IMR-90 (cell line): Measurements from ENCODE around the gene PAPLN. TPM values are rescaled to one million over a fixed set of nuclear protein-coding genes. Genes with fewer than 3 reads are reported as not detected.

Experiments used
- ATAC-seq: fragments of 200-7000 bp; cut with Tn5 transposase; 2 replicates; pipeline ENCODE4 v1.9.1; 2020; ENCODE audit warnings: low read depth, mild to moderate bottlenecking, moderate library complexity
- BruUV-seq: library from RNA; stranded (reverse); fragments of 400-500 nt; replicated peaks from 2 replicates; lab custom pipeline; 2021; lab: Mats Ljungman, UMichigan
- CTCF ChIA-PET: fragments of 300-600 bp; formaldehyde crosslinking; extraction: SDS; loops from one replicate; lab custom pipeline; 2021; ENCODE audit warnings: antibody characterized with exemption; lab: Yijun Ruan, JAX
- POLR2A ChIA-PET: fragments of 300-600 bp; sonication (Branson Sonifier 250); formaldehyde crosslinking; loops from one replicate; lab custom pipeline; 2022; ENCODE audit warnings: antibody characterized with exemption; ENCODE audit not compliant: unreplicated experiment; lab: Charles Lee
- DNase-seq: peaks from one replicate; pipeline ENCODE4 v3.0.0; 2013
- H2AFZ ChIP-seq: replicated peaks from 2 replicates; pipeline ENCODE3; 2013; ENCODE audit warnings: low read length, mild to moderate bottlenecking; ENCODE audit not compliant: poor library complexity
- H2AK5ac ChIP-seq: 2 replicates; pipeline ENCODE4 v1.6.1; 2013; ENCODE audit warnings: low read depth, low read length, inconsistent platforms
- H2AK9ac ChIP-seq: replicated peaks from 2 replicates; pipeline ENCODE3; 2013; ENCODE audit warnings: mild to moderate bottlenecking, low read depth, low read length, moderate library complexity; ENCODE audit not compliant: poor library complexity
- H2BK120ac ChIP-seq: 2 replicates; pipeline ENCODE4 v1.6.1; 2013; ENCODE audit warnings: low read depth, low read length, inconsistent platforms
- H2BK15ac ChIP-seq: 3 replicates; pipeline ENCODE4 v1.6.1; 2013; ENCODE audit warnings: low read depth, low read length, inconsistent platforms
- H2BK20ac ChIP-seq: 2 replicates; pipeline ENCODE4 v1.6.1; 2013; ENCODE audit warnings: low read depth, mild to moderate bottlenecking, inconsistent platforms, low read length, moderate library complexity
- H2BK5ac ChIP-seq: 2 replicates; pipeline ENCODE4 v1.6.1; 2013; ENCODE audit warnings: mild to moderate bottlenecking, low read depth, low read length, inconsistent platforms; ENCODE audit not compliant: poor library complexity, severe bottlenecking
- H3K14ac ChIP-seq: replicated peaks from 2 replicates; pipeline ENCODE4 v1.6.1; 2013; ENCODE audit warnings: low read depth, low read length, inconsistent platforms
- H3K18ac ChIP-seq: 2 replicates; pipeline ENCODE4 v1.6.1; 2013; ENCODE audit warnings: low read depth, low read length, control low read depth
- H3K23ac ChIP-seq: 2 replicates; pipeline ENCODE4 v1.6.1; 2013; ENCODE audit warnings: low read depth, low read length, inconsistent platforms
- H3K27ac ChIP-seq: 2 replicates; pipeline ENCODE4 v1.5.1; 2013; ENCODE audit warnings: mild to moderate bottlenecking, control low read depth, low read length; ENCODE audit not compliant: insufficient read depth
- H3K27me3 ChIP-seq: 2 replicates; pipeline ENCODE4 v1.6.1; 2013; ENCODE audit warnings: low read length; ENCODE audit not compliant: control insufficient read depth, insufficient read depth
- H3K36me3 ChIP-seq: 2 replicates; pipeline ENCODE4 v1.6.1; 2013; ENCODE audit warnings: low read length, mixed read lengths; ENCODE audit not compliant: control insufficient read depth, insufficient read depth
- H3K4ac ChIP-seq: 2 replicates; pipeline ENCODE4 v1.6.1; 2013; ENCODE audit warnings: low read depth, low read length, inconsistent platforms
- H3K4me1 ChIP-seq: 2 replicates; pipeline ENCODE4 v1.6.1; 2013; ENCODE audit warnings: low read length, mixed read lengths; ENCODE audit not compliant: control insufficient read depth, insufficient read depth
- H3K4me2 ChIP-seq: 2 replicates; pipeline ENCODE4 v1.6.1; 2013; ENCODE audit warnings: low read depth, mild to moderate bottlenecking, control low read depth, low read length, moderate library complexity
- H3K4me3 ChIP-seq: 2 replicates; pipeline ENCODE4 v1.5.1; 2013; ENCODE audit warnings: low read depth, mild to moderate bottlenecking, control low read depth, low read length, moderate library complexity; ENCODE audit not compliant: insufficient read depth
- H3K56ac ChIP-seq: 2 replicates; pipeline ENCODE4 v1.6.1; 2013; ENCODE audit warnings: low read length, inconsistent platforms; ENCODE audit not compliant: insufficient read depth; ENCODE audit errors: extremely low read depth
- H3K79me1 ChIP-seq, 2 experiments: 2 replicates each; pipeline ENCODE4 v1.6.1; 2013; ENCODE audit warnings: low read length in 2 of 2, inconsistent platforms in 1 of 2, low read depth in 1 of 2
- H3K9ac ChIP-seq: 2 replicates; pipeline ENCODE4 v1.6.1; 2013; ENCODE audit warnings: low read depth, low read length, control low read depth
- H3K9me1 ChIP-seq: 2 replicates; pipeline ENCODE4 v1.6.1; 2013; ENCODE audit warnings: low read length, inconsistent platforms; ENCODE audit not compliant: insufficient read depth
- H3K9me3 ChIP-seq: 2 replicates; pipeline ENCODE4 v1.6.1; 2013; ENCODE audit warnings: low read length; ENCODE audit not compliant: control insufficient read depth, insufficient read depth
- H4K20me1 ChIP-seq: 2 replicates; pipeline ENCODE4 v1.6.1; 2013; ENCODE audit warnings: low read length, inconsistent platforms; ENCODE audit not compliant: insufficient read depth
- H4K5ac ChIP-seq: 2 replicates; pipeline ENCODE4 v1.6.1; 2013; ENCODE audit warnings: mild to moderate bottlenecking, low read depth, low read length, control low read depth
- H4K8ac ChIP-seq, 2 experiments: 2 replicates each; pipeline ENCODE4 v1.6.1; 2013; ENCODE audit warnings: low read depth in 2 of 2, low read length in 2 of 2, control low read depth in 1 of 2, inconsistent platforms in 1 of 2
- H4K91ac ChIP-seq: 2 replicates; pipeline ENCODE4 v1.6.1; 2013; ENCODE audit warnings: low read depth, low read length, inconsistent platforms; ENCODE audit not compliant: insufficient read depth
- CEBPB ChIP-seq: IDR thresholded peaks from 2 replicates; pipeline ENCODE4 v1.6.1; 2012; ENCODE audit warnings: low read depth, low read length, improper control_type of control experiment
- NFE2L2 ChIP-seq: fragments of 150-350 bp; IDR thresholded peaks from 2 replicates; pipeline ENCODE4 v1.6.1; 2016; ENCODE audit warnings: low read depth, mild to moderate bottlenecking, low read length
- POLR2A ChIP-seq: IDR thresholded peaks from 2 replicates; pipeline ENCODE4 v1.6.1; 2012; ENCODE audit warnings: mild to moderate bottlenecking, low read depth, low read length
- SMC3 ChIP-seq: fragments of 150-350 bp; IDR thresholded peaks from 2 replicates; pipeline ENCODE4 v1.6.1; 2016; ENCODE audit warnings: low read depth, mild to moderate bottlenecking, antibody characterized with exemption, low read length, moderate library complexity
- WGBS, 2 experiments: methylation state at CpG; one replicate each; pipeline versions ENCODE4 v1.1.5 to v1.1.7; 2013; ENCODE audit warnings: missing lambda C conversion rate in 2 of 2; ENCODE audit not compliant: insufficient read length in 1 of 2; ENCODE audit errors: extremely low coverage in 2 of 2; 5-methylcytosine and 5-hydroxymethylcytosine counted together
- dilution Hi-C: fragments of 300-500 bp; cut with HindIII; formaldehyde crosslinking; loops from one replicate; pipeline ENCODE4 v1.14.3; 2018; ENCODE audit warnings: low sequenced_read_pairs; ENCODE audit not compliant: unreplicated experiment
- in situ Hi-C: fragments of 300-500 bp; cut with MboI; formaldehyde crosslinking; loops from 3 replicates; pipeline ENCODE4 v1.14.3; 2019; ENCODE audit warnings: low sequenced_read_pairs, inconsistent platforms, mixed read lengths
- intact Hi-C: fragments of 100-400 bp; cut with micrococcal nuclease; formaldehyde crosslinking; loops from 2 replicates; pipeline ENCODE4 v1.10.0; 2022
- polyA plus RNA-seq, 3 experiments: library from polyadenylated mRNA; depleted of rRNA; stranded (reverse); fragments of >200 nt; gene quantifications; 2 replicates each; pipeline ENCODE4 v1.2.3, GENCODE V29; 2012; ENCODE audit warnings: low replicate concordance in 1 of 3
- total RNA-seq: library from RNA; depleted of rRNA; stranded (reverse); fragments of >200 nt; gene quantifications from 2 replicates; pipeline ENCODE4 v1.2.3, GENCODE V29; 2012
- TF ChIP-seq, protein P1 (sequence below): fragments of 150-350 bp; IDR thresholded peaks from 2 replicates; pipeline ENCODE4 v1.6.1; 2017; ENCODE audit warnings: mild to moderate bottlenecking, antibody characterized with exemption, low read length, low read depth

PAPLN gene
- total and polyA plus RNA-seq, 2 of the 4 experiments (the other 2 are of a cell fraction), result 0.36 to 1.2 TPM

DNA sequence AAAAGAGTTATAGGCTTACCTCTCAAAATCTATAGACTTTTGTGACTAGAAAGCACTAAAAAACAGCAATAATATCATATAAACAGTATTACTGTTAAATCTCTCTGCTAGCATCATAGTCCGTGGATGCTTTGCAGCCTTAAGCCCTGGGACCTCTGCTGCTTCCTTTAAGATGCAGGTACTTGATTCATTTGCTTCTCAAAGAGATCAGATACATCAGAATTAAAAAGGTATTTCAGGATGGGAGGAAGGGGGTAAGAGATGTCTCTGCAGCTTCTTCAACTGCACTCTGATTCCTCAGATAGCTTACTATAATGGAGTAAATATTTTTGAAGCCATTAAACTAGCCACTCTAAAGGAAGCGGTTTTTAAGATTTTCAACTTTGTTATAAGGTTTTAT lies 49.3 kb downstream of the PAPLN start:
- Histone ChIP-seq H4K5ac (no peak overlapping the region), H3K56ac (no peak overlapping the region), H3K9me1 (0 out of 2 replicates have a peak, but pooled peaks cover 3% of the 10 kb centered on the region), H3K79me1 (peaks cover 0 to 49% of the 10 kb centered on the region in 2 experiments; a peak in 3 of 4 replicates), H3K4ac (no peak overlapping the region), H2AK5ac (no peak overlapping the region), H4K8ac (no peak overlapping the region), H3K14ac (no peak overlapping the region), H3K4me3 (no peak overlapping the region), H3K27me3 (no peaks in the 10 kb centered on the region), H3K4me1 (peaks cover 3% of the 10 kb centered on the region), H4K91ac (no peak overlapping the region), H2AFZ (no peak overlapping the region), H3K27ac (no peak overlapping the region), H2BK5ac (no peak overlapping the region), H2BK20ac (no peak overlapping the region), H4K20me1 (peaks cover 11% of the 10 kb centered on the region; the same call in 1 of the 2 replicates), H2AK9ac (no peak overlapping the region), H3K9me3 (no peaks in the 10 kb centered on the region), H2BK120ac (no peak overlapping the region), H3K4me2 (no peak overlapping the region), H3K9ac (no peak overlapping the region), H2BK15ac (no peak overlapping the region), H3K36me3 (peaks cover 25% of the 10 kb centered on the region), H3K18ac (no peak overlapping the region), H3K23ac (no peak overlapping the region)
- intact Hi-C loops, result no loop called here
- no peak for DNase-seq
- TF ChIP-seq SMC3, result no peak
- TF ChIP-seq POLR2A, result no peak
- no peak for TF ChIP-seq NFE2L2
- TF ChIP-seq, protein P1, sequence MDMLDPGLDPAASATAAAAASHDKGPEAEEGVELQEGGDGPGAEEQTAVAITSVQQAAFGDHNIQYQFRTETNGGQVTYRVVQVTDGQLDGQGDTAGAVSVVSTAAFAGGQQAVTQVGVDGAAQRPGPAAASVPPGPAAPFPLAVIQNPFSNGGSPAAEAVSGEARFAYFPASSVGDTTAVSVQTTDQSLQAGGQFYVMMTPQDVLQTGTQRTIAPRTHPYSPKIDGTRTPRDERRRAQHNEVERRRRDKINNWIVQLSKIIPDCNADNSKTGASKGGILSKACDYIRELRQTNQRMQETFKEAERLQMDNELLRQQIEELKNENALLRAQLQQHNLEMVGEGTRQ, result no peak
- TF ChIP-seq CEBPB, result no peak
- ATAC-seq, result no peak
- POLR2A ChIA-PET, result no interaction called here
- no CpG with 5 or more reads among the region's 2 CpGs for WGBS, 2 experiments
- CTCF ChIA-PET, result no interaction called here
- in situ Hi-C loops, result no loop called here
- no TSS peak for BruUV-seq
- dilution Hi-C loops, result loop anchor here (25.0 kb wide), 1 partner anchor 176 kb away; the partner anchor contains the start of gene NUMB
